Endothelial cell of umbilical vein (primary cell): ENCODE data around the gene SLAMF1.

Experiments
- EZH2 ChIP-seq: IDR thresholded peaks from 2 replicates; pipeline ENCODE4 v1.6.1; 2012; ENCODE audit warnings: borderline replicate concordance, low read depth, mild to moderate bottlenecking, moderate library complexity, low read length, inconsistent platforms; ENCODE audit not compliant: severe bottlenecking
- TF ChIP-seq, protein P1 (sequence below), 2 donors: IDR thresholded peaks; 1 replicate in 1 of 2; 2 replicates in 1 of 2; pipeline ENCODE4 v1.5.1; 2011; ENCODE audit warnings: low read length in 2 of 2, mild to moderate bottlenecking in 2 of 2, moderate library complexity in 2 of 2, control low read depth in 1 of 2, inconsistent platforms in 1 of 2, low read depth in 1 of 2; ENCODE audit not compliant: insufficient read depth in 1 of 2; ENCODE audit errors: extremely low read depth in 1 of 2

DNA sequence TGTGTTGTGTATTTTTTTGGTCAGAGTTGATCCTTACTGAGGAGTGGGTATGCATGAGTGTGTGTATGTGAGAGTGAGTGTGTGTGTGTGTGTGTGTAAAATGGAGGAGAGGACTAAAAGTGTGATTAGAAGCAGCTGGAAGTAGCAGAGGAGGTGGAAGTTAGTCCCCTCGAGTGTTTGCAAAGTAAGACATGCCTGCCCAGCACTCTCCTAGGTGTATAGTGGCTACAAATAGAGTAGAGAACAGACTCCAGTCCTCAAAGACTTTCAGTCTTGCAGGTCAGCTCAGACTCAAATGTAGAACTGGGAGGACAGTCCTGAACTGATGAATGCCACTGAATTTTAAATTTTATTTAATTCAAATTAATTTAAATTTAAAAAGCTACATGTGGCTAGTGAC is 28.5 kb downstream of the SLAMF1 start:
- TF ChIP-seq, protein P1, sequence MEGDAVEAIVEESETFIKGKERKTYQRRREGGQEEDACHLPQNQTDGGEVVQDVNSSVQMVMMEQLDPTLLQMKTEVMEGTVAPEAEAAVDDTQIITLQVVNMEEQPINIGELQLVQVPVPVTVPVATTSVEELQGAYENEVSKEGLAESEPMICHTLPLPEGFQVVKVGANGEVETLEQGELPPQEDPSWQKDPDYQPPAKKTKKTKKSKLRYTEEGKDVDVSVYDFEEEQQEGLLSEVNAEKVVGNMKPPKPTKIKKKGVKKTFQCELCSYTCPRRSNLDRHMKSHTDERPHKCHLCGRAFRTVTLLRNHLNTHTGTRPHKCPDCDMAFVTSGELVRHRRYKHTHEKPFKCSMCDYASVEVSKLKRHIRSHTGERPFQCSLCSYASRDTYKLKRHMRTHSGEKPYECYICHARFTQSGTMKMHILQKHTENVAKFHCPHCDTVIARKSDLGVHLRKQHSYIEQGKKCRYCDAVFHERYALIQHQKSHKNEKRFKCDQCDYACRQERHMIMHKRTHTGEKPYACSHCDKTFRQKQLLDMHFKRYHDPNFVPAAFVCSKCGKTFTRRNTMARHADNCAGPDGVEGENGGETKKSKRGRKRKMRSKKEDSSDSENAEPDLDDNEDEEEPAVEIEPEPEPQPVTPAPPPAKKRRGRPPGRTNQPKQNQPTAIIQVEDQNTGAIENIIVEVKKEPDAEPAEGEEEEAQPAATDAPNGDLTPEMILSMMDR (IDR thresholded peaks at IDR 0.05; ENCODE audit: extremely low read depth in 1 of 2, insufficient read depth in 1 of 2, low read depth in 1 of 2, low read length in 2 of 2) = no peak
- TF ChIP-seq EZH2 = no peak
